SK-N-SH treated with all-trans-retinoic acid at 6 μM for 48 hours (cell line): Measurements from ENCODE around the gene MSN.

ENCODE experiments used
- ARNTL ChIP-seq: fragments of 450-650 bp; formaldehyde crosslinking; IDR thresholded peaks from 2 replicates; pipeline ENCODE4 v1.5.0; 2020; ENCODE audit warnings: low read depth, mild to moderate bottlenecking, moderate library complexity, borderline replicate concordance
- GLIS3 ChIP-seq: fragments of 250-450 bp; sonication (Bioruptor Pico); IDR thresholded peaks from 2 replicates; pipeline ENCODE4 v1.5.0; 2020; ENCODE audit warnings: mild to moderate bottlenecking, moderate library complexity
- ISL1 ChIP-seq: fragments of 250-450 bp; sonication (Bioruptor Pico); IDR thresholded peaks from 2 replicates; pipeline ENCODE4 v2.1.2; 2022; ENCODE audit warnings: mild to moderate bottlenecking, moderate library complexity
- TOX ChIP-seq: fragments of 250-450 bp; sonication (Bioruptor Pico); IDR thresholded peaks from 2 replicates; pipeline ENCODE4 v1.8.0; 2021; ENCODE audit warnings: mild to moderate bottlenecking, moderate library complexity, borderline replicate concordance
- ZFP3 ChIP-seq: fragments of 250-450 bp; sonication (Bioruptor Pico); IDR thresholded peaks from 2 replicates; pipeline ENCODE4 v1.5.0; 2020; ENCODE audit warnings: mild to moderate bottlenecking, moderate library complexity
- ZFP30 ChIP-seq: fragments of 450-650 bp; formaldehyde crosslinking; IDR thresholded peaks from 2 replicates; pipeline ENCODE4 v1.5.0; 2022; ENCODE audit warnings: mild to moderate bottlenecking, moderate library complexity
- ZNF565 ChIP-seq: fragments of 450-650 bp; formaldehyde crosslinking; conservative IDR thresholded peaks from 2 replicates; pipeline ENCODE4 v1.5.0; 2020; ENCODE audit warnings: low read depth, mild to moderate bottlenecking, moderate library complexity
- TF ChIP-seq, protein P1 (sequence below): fragments of 250-450 bp; sonication (Bioruptor Pico); IDR thresholded peaks from 2 replicates; pipeline ENCODE4 v1.8.0; 2020; ENCODE audit warnings: mild to moderate bottlenecking, moderate library complexity, borderline replicate concordance
- TF ChIP-seq, protein P2 (sequence below): fragments of 250-450 bp; sonication (Bioruptor Pico); IDR thresholded peaks from 2 replicates; pipeline ENCODE4 v1.5.0; 2020; ENCODE audit warnings: mild to moderate bottlenecking, moderate library complexity

GRCh38 chrX:65740909-65741308 lies 73.5 kb downstream of the MSN start:
- TF ChIP-seq, protein P1, sequence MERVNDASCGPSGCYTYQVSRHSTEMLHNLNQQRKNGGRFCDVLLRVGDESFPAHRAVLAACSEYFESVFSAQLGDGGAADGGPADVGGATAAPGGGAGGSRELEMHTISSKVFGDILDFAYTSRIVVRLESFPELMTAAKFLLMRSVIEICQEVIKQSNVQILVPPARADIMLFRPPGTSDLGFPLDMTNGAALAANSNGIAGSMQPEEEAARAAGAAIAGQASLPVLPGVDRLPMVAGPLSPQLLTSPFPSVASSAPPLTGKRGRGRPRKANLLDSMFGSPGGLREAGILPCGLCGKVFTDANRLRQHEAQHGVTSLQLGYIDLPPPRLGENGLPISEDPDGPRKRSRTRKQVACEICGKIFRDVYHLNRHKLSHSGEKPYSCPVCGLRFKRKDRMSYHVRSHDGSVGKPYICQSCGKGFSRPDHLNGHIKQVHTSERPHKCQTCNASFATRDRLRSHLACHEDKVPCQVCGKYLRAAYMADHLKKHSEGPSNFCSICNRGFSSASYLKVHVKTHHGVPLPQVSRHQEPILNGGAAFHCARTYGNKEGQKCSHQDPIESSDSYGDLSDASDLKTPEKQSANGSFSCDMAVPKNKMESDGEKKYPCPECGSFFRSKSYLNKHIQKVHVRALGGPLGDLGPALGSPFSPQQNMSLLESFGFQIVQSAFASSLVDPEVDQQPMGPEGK (CRISPR knock-in tag), result no peak
- TF ChIP-seq ARNTL (CRISPR knock-in tag), result no peak
- no peak for TF ChIP-seq ISL1 (CRISPR knock-in tag)
- no peak for TF ChIP-seq ZNF565 (CRISPR knock-in tag)
- no peak for TF ChIP-seq TOX
- TF ChIP-seq ZFP3, result no peak
- TF ChIP-seq, protein P2, sequence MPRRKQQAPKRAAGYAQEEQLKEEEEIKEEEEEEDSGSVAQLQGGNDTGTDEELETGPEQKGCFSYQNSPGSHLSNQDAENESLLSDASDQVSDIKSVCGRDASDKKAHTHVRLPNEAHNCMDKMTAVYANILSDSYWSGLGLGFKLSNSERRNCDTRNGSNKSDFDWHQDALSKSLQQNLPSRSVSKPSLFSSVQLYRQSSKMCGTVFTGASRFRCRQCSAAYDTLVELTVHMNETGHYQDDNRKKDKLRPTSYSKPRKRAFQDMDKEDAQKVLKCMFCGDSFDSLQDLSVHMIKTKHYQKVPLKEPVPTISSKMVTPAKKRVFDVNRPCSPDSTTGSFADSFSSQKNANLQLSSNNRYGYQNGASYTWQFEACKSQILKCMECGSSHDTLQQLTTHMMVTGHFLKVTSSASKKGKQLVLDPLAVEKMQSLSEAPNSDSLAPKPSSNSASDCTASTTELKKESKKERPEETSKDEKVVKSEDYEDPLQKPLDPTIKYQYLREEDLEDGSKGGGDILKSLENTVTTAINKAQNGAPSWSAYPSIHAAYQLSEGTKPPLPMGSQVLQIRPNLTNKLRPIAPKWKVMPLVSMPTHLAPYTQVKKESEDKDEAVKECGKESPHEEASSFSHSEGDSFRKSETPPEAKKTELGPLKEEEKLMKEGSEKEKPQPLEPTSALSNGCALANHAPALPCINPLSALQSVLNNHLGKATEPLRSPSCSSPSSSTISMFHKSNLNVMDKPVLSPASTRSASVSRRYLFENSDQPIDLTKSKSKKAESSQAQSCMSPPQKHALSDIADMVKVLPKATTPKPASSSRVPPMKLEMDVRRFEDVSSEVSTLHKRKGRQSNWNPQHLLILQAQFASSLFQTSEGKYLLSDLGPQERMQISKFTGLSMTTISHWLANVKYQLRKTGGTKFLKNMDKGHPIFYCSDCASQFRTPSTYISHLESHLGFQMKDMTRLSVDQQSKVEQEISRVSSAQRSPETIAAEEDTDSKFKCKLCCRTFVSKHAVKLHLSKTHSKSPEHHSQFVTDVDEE, result no peak
- no peak for TF ChIP-seq ZFP30 (CRISPR knock-in tag)
- no peak for TF ChIP-seq GLIS3 (CRISPR knock-in tag)
